GM12891 (cell line): ENCODE results near the gene CNPY1.

Experiments
- POLR2A ChIP-seq: IDR thresholded peaks from 2 replicates; pipeline ENCODE4 v1.6.1; 2011; ENCODE audit warnings: low read depth, low read length, control low read depth
- POLR2AphosphoS5 ChIP-seq: IDR thresholded peaks from 2 replicates; pipeline ENCODE4 v1.6.1; 2011; ENCODE audit warnings: low read depth, low read length, control low read depth

DNA sequence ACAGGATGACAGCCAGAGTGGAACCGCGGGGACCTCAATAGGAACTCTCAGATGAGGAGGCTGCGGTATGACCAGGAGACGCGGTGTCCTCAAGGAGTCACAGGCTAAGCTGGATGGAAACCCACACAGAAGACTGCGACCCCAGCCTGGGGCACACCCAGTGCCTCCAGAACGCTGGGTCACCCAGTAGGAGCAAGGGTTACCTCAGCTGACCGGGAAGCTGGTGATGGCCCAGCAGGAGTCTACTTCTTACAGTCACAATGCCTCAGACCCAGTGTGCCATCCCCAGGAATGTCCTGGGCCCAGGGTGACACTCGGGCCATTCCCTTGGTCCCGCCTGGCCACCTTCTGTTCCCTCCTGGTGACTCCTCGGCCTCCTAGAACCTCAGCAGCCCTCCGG, 29.9 kb downstream of the CNPY1 start:
- TF ChIP-seq POLR2A: no peak
- TF ChIP-seq POLR2AphosphoS5: no peak
